Purkinje cell (primary cell): Measurements from ENCODE around the gene DCAKD. TPM values are rescaled to one million over a fixed set of nuclear protein-coding genes. Genes with fewer than 3 reads are reported as not detected.

Experiments
- polyA plus RNA-seq: library from polyadenylated mRNA; unstranded; fragments of >200 nt; fragmentation: Nextera tagmentation; gene quantifications from 2 replicates; pipeline ENCODE4 v1.2.1, GENCODE V29; 2014

Gene DCAKD
- 21.0 and 30.2 TPM in 2 replicates for polyA plus RNA-seq

GRCh38 chr17:45051060-45051719 is at the start of gene DCAKD:
Gene DCAKD (minus strand): TSS chr17:45051632. CDS start chr17:45034885, 16,747 bp downstream.

GRCh38 chr17:45060797-45061605 is 9.6 kb upstream of the DCAKD start, which contains the start of gene NMT1:
Gene NMT1 (plus strand): TSS chr17:45061317. CDS start chr17:45061330, 13 bp downstream.

Other genes with a start within 250 kb of the DCAKD start
- gene GJC1, start 221.3 kb downstream of the DCAKD start, polyA plus RNA-seq: 0.67 and 1.5 TPM in 2 replicates
- 6.8 and 14.2 TPM in 2 replicates for gene HIGD1B, start 203.7 kb downstream of the DCAKD start, polyA plus RNA-seq
- gene EFTUD2, start 152.2 kb downstream of the DCAKD start, polyA plus RNA-seq: 40.3 and 51.8 TPM in 2 replicates
- gene GFAP, start 136.1 kb downstream of the DCAKD start, polyA plus RNA-seq: 9.4 and 14.4 TPM in 2 replicates
- gene KIF18B, start 103.9 kb downstream of the DCAKD start, polyA plus RNA-seq: not detected in 2 replicates
- not detected in 2 replicates for gene C1QL1, start 83.3 kb downstream of the DCAKD start, polyA plus RNA-seq
- gene NMT1, start 9.7 kb upstream of the DCAKD start, polyA plus RNA-seq: 282 and 496 TPM in 2 replicates
- gene PLCD3, start 80.9 kb upstream of the DCAKD start, polyA plus RNA-seq: 0.31 and 0.71 TPM in 2 replicates
- 0.44 TPM in 1 of 2 replicates, not detected in the other for gene ACBD4, start 84.1 kb upstream of the DCAKD start, polyA plus RNA-seq
- gene HEXIM1, start 96.8 kb upstream of the DCAKD start, polyA plus RNA-seq: 6.0 and 6.7 TPM in 2 replicates
- gene HEXIM2, start 110.2 kb upstream of the DCAKD start, polyA plus RNA-seq: 0.27 and 2.9 TPM in 2 replicates
- gene FMNL1, start 170.3 kb upstream of the DCAKD start, polyA plus RNA-seq: 2.4 and 4.0 TPM in 2 replicates
- gene SPATA32, start 210.5 kb upstream of the DCAKD start, polyA plus RNA-seq: not detected in 2 replicates